ENCODE data around the gene EPGN.
A peak's percentile ranks its signal among the peaks of the same experiment; 100 is the strongest.

EPGN gene

GRCh38 chr4:74361671-74362070 is 53.4 kb downstream of the EPGN start:
- DNase-seq (ENCODE audit: low spot score) = no peak
- TF ChIP-seq CTCF (IDR thresholded peaks at IDR 0.05; ENCODE audit: extremely low read depth, insufficient read depth, missing control alignments) = no peak
- in situ Hi-C loops (cut with MboI; ENCODE audit: low pct_unique_long_range_greater_than_20kb, low sequenced_read_pairs, unreplicated experiment) = no loop called here

GRCh38 chr4:74362347-74362746 is 54.1 kb downstream of the EPGN start:
- in situ Hi-C loops (cut with MboI; ENCODE audit: low pct_unique_long_range_greater_than_20kb, low sequenced_read_pairs, unreplicated experiment) = no loop called here
- no peak for DNase-seq (ENCODE audit: low spot score)
- TF ChIP-seq CTCF (IDR thresholded peaks at IDR 0.05; ENCODE audit: extremely low read depth, insufficient read depth, missing control alignments) = no peak

- no peak for DNase-seq (ENCODE audit: low spot score)
- TF ChIP-seq CTCF (IDR thresholded peaks at IDR 0.05; ENCODE audit: extremely low read depth, insufficient read depth, missing control alignments) = no peak
- in situ Hi-C loops (cut with MboI; ENCODE audit: low pct_unique_long_range_greater_than_20kb, low sequenced_read_pairs, unreplicated experiment) = no loop called here
Measured at GRCh38 chr4:74364256-74364651, 56.0 kb downstream of the EPGN start.

GRCh38 chr4:74364652-74365491 is 56.6 kb downstream of the EPGN start, which contains the start of gene EREG:
TSS of gene EREG (plus strand) at chr4:74365145. CDS start at chr4:74365309, 164 bp downstream.
- DNase-seq (ENCODE audit: low spot score) = peak; percentile 46
- no peak for TF ChIP-seq CTCF (IDR thresholded peaks at IDR 0.05; ENCODE audit: extremely low read depth, insufficient read depth, missing control alignments)
- in situ Hi-C loops (cut with MboI; ENCODE audit: low pct_unique_long_range_greater_than_20kb, low sequenced_read_pairs, unreplicated experiment) = no loop called here

- in situ Hi-C loops (cut with MboI; ENCODE audit: low pct_unique_long_range_greater_than_20kb, low sequenced_read_pairs, unreplicated experiment) = no loop called here
- no peak for TF ChIP-seq CTCF (IDR thresholded peaks at IDR 0.05; ENCODE audit: extremely low read depth, insufficient read depth, missing control alignments)
- DNase-seq (ENCODE audit: low spot score) = no peak
Measured at GRCh38 chr4:74365761-74366160, 57.5 kb downstream of the EPGN start.
